ENCODE data around the gene CAMTA1.
"Not testable (repeated sequence)": the region's sequence is repeated elsewhere in the genome, so short reads cannot be mapped to it uniquely, and the experiment has no call there.

The CAMTA1 gene

GRCh38 chr1:6785318-6785727, at the start of gene CAMTA1:
Gene CAMTA1 (plus strand): TSS chr1:6785454. CDS start chr1:6785531, 77 bp downstream.
- no peak for DNase-seq

- no peak for DNase-seq
Measured at GRCh38 chr1:6738987-6739676, 46.1 kb upstream of the CAMTA1 start.

GRCh38 chr1:6742676-6743188, 42.5 kb upstream of the CAMTA1 start:
- not testable (repeated sequence) for DNase-seq

GRCh38 chr1:6743189-6744101, 41.8 kb upstream of the CAMTA1 start:
- no peak for DNase-seq

- DNase-seq: peak; percentile 15
Measured at GRCh38 chr1:6745073-6745472, 40.2 kb upstream of the CAMTA1 start.

GRCh38 chr1:6747674-6748073, 37.6 kb upstream of the CAMTA1 start:
- DNase-seq: no peak

- DNase-seq: no peak
Measured at GRCh38 chr1:6750490-6750889, 34.8 kb upstream of the CAMTA1 start.

GRCh38 chr1:6753320-6754140, 31.7 kb upstream of the CAMTA1 start:
- DNase-seq: no peak

GRCh38 chr1:6756457-6756856, 28.8 kb upstream of the CAMTA1 start:
- no peak for DNase-seq

GRCh38 chr1:6757719-6758435, 27.4 kb upstream of the CAMTA1 start:
- no peak for DNase-seq

- DNase-seq: no peak
Measured at GRCh38 chr1:6761196-6761737, 24.0 kb upstream of the CAMTA1 start.

GRCh38 chr1:6762060-6762459, 23.2 kb upstream of the CAMTA1 start:
- no peak for DNase-seq

- no peak for DNase-seq
Measured at GRCh38 chr1:6770751-6771440, 14.4 kb upstream of the CAMTA1 start.

GRCh38 chr1:6771441-6771769, 13.8 kb upstream of the CAMTA1 start:
- no peak for DNase-seq

- no peak for DNase-seq
Measured at GRCh38 chr1:6774381-6774780, 10.9 kb upstream of the CAMTA1 start.

GRCh38 chr1:6775261-6776043, 9.8 kb upstream of the CAMTA1 start:
- no peak for DNase-seq

GRCh38 chr1:6776389-6776788, 8.9 kb upstream of the CAMTA1 start:
- no peak for DNase-seq

GRCh38 chr1:6776895-6777294, 8.4 kb upstream of the CAMTA1 start:
- DNase-seq: no peak

- no peak for DNase-seq
Measured at GRCh38 chr1:6777813-6778212, 7.4 kb upstream of the CAMTA1 start.

GRCh38 chr1:6779089-6779805, 6.0 kb upstream of the CAMTA1 start:
- no peak for DNase-seq
